GM19239 (cell line): ENCODE results near the gene TPRN.

ENCODE experiments used
- DNase-seq: peaks from one replicate; pipeline ENCODE4 v3.0.0; 2011; ENCODE audit warnings: low spot score; ENCODE audit not compliant: insufficient read length
- FAIRE-seq: peaks from 2 replicates; lab custom pipeline; 2011; peaks lifted over from hg19 to GRCh38; lab: Jason Lieb, UNC

The TPRN gene

DNA sequence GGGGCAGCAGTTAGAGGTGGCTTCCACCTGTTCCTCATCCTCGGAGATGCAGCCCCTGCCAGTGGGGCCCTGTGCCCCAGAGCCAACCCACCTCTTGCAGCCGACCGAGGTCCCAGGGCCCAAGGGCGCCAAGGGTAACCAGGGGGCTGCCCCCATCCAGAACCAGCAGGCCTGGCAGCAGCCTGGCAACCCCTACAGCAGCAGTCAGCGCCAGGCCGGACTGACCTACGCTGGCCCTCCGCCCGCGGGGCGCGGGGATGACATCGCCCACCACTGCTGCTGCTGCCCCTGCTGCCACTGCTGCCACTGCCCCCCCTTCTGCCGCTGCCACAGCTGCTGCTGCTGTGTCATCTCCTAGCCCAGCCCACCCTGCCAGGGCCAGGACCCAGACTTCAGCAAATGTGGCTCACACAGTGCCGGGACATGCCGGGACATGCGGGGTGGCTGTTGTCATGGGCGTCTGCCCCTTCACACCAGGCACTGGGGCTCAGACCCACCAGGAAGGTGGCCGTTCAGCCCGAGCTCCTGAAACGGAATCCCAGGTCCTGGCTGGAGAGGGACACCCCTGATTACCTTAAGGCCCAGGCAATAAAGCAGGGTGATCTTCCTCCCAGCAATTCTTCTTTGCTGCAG, 25.3 kb upstream of the TPRN start:
- no peak for DNase-seq
- no peak for FAIRE-seq

- FAIRE-seq (no peak), DNase-seq (no peak)
These were observed 24.5 kb upstream of the TPRN start, which contains the start of gene CYSRT1 for GRCh38 chr9:137224830-137225694. CYSRT1 (plus strand) TSS chr9:137225174; CDS start chr9:137225622, 448 bp downstream.

- DNase-seq = peak; percentile 99
- peak; percentile 98 for FAIRE-seq
These were observed 22.8 kb upstream of the TPRN start for GRCh38 chr9:137223078-137223970.

DNA sequence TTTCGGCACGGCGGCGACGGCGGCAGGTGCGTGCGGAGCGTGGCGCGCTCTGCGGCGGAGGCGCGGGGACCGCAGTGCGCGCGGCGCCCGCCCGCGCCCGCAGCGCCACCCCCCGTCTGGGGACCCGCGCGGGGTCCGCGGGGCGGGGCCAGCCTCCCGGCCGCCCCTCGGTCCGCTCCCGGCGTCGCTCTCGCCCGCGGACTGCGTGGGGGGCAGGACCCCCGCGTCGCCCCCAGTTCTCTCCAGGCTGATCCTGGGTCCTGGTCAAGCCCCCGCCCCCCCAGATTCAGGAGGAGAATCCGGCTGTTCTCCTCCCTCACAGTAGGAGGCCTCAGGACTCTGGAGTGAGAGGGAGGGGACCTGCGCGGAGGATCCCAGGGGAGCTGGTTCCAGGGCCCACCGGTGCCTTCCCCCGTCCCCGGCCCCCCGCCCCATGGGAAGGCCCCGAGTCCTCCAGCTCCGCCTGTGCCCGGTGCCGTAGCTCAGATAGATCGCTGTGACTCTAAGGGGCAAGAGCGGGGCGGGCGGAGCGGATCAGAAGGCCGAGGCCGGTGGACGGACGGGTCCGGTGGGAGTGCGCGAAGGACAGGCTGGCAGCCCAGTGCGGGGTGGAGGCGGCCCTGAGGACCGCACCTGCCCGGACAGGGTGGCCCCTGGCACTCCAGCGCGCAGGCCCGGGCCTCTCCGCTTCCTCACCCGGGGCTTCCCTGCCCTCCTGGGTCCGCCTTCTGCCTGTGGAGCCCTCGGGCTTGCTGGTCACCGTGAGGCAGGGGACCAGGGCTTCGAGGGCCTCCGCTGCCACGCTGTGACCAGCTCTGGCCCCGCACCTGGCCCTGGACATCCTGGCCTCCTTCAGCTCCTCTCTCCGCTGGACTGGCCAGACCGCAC, 21.9 kb upstream of the TPRN start, which contains the start of gene RNF208:
Gene RNF208, minus strand, starts transcription at position 51 of the 888 bp plus-strand sequence. CDS start 1,028 bp downstream, outside the sequence.
- no peak for FAIRE-seq
- DNase-seq = peak; percentile 59

GRCh38 chr9:137221506-137222111, 21.1 kb upstream of the TPRN start:
- DNase-seq (no peak), FAIRE-seq (no peak)

DNA sequence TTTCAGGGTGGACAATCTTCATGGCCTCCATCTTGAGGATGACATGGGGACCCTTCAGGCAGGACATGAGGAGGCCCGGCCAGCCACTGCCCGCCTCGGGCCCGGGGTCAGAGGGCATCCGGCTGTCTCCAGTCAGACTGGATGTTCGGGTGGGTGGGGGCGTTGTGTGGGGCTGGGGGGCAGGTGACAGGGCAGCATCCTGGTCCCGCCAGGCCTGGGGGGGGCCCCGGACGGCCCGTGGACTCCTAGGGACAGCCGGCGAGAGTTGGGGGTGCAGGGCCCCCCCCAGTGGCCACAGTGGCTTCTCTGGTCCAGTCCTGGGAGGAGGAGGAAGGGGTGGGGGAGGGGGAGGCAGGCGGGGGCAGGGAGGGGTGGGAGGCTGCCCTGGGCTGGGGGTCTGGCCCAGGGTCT, 20.6 kb upstream of the TPRN start:
- DNase-seq (no peak), FAIRE-seq (no peak)

DNA sequence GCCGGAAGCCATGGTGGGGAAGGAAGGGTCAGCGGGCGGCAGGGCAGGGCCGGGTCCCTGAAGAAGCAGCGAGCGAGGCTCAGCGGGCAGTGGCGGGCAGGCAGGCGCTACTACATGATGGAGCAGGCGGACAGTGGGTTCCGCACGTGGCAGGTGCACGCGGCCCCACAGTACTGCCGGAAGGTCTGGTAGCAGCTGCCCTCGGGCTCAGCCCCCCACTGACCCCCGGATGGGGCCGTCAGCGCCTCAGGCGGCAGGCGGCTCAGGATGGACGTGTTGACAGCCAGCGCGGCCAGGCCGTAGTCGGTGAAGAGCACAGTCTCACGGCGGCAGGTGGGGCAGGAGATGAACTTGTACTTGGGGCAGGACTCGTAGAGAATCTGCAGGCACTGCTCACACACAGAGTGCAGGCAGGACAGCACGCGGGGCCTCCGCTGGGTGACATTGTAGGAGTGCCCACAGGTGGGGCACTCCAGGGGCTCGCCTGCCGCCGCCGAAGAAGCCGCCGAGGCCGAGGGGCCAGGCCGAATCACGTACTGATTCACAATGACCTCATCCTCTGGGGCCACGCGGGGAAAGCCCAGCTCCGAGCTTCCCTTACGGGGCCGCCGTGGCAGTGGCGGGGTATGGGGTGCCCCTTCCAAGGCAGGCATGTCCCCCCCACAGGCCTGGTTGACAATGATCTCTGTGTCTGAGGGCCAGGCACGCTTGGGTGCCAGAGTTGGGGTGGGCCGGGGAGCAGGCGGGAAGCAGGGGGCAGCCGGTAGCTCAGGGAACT, 20.0 kb upstream of the TPRN start:
- DNase-seq (no peak), FAIRE-seq (no peak)

DNA sequence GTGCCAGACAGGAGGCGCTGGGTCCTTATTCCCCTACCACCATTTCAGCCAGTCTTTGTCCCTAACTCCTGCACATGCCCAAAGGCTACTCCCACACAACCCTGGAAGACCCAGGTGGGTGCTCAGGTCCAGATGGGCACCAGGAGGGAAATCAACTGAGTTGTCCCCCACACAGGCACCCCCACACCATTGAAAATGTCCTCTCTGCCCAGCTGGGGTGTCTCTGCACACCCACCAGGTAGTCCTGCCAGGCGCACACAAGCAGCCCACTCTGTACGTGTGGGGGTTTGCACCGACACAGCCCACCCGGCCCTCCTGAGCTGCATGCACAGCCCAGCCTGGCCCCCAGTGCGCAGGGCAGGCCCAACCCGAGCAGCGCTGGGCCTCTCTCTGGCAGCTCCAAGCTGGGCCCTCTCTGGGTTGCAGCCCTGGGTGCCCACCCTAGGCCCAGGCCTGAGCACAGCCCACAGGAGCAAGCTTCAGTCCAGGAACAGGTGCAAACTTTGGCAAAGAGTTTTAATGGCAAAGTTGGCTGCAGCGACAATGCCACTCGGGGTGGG, 19.3 kb upstream of the TPRN start:
- DNase-seq (no peak), FAIRE-seq (no peak)

GRCh38 chr9:137218754-137219271, 18.3 kb upstream of the TPRN start:
- no peak for DNase-seq
- no peak for FAIRE-seq

- FAIRE-seq (no peak), DNase-seq (no peak)
These were observed 17.7 kb upstream of the TPRN start for GRCh38 chr9:137218212-137218753.

GRCh38 chr9:137217276-137218211, 17.0 kb upstream of the TPRN start:
- FAIRE-seq = no peak
- DNase-seq = no peak

DNA sequence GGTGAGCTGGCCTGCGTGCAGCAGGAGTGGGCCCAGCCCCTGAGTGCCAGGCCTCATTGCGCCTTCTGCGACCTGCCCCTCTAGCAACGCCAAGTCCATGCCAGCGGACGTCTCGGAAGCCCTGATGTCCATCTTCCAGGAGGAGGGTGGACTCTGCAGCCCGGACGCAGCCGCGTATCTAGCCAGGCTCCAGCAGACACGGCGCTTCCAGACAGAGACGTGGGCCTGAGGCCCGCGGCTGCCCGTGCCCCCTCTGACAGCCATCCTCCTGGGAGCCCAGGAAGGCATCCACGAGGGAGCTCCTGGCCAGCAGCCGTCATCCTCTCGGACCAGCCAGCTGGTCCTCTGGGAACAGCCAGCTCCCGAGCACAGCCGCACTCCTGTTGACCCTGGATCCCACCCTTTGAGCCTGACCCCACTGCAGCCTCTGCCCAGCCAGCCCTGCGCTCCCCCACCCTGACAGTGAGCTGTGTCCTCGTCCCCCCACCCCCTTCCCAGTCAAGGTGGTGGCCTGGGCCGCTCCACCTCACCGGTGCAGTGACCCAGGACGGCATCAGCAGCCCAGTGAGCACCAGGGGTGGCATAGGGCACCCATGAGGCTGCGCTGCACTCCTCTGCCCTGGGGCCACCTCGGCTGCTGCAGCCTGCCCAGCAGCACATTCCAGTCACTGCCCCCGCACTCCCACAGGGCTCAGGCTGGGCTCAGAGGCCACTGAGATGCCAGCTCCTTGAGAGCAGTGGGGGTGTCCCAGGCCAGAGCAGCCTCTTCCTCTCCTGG, 15.8 kb upstream of the TPRN start:
- DNase-seq (no peak), FAIRE-seq (no peak)

DNA sequence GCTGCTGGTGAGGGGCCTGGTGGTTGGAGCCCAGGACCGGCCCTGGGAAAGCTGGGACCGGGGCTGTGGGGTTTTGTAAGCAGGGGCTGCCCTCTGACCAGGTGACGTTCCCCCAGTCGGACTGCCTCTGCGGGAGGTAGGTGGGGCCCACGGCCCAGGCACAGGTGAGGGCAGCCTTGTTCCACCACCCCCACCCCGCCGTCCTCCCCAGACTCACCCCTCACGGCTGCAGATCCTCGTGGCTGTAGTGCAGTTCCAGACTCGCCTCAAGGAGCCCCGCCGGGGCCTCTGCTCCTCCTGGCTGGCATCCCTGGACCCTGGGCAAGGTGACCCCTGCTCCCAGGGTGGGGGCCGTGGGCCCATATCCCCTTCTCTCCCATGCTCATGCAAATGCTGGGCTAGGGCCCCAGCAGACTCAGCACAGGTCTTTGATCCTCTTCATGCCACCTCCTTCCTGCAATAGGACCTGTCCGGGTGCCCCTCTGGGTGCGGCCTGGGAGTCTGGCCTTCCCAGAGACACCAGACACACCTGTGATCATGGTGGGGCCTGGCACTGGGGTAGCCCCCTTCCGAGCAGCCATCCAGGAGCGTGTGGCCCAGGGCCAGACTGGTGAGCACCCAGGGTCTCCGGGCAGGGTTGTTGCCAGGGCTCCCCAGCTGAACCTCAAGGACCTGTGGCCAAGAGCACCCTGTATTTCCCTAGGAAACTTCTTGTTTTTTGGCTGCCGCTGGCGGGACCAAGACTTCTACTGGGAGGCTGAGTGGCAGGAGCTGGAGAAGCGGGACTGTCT, 14.8 kb upstream of the TPRN start:
- no peak for FAIRE-seq
- no peak for DNase-seq

GRCh38 chr9:137214620-137215019, 14.1 kb upstream of the TPRN start:
- FAIRE-seq (no peak), DNase-seq (no peak)
